HG02884 (cell line): Measurements from ENCODE around the gene CCDC187.
"Not testable (repeated sequence)": the region's sequence is repeated elsewhere in the genome, so short reads cannot be mapped to it uniquely, and the experiment has no call there.

Source experiments
- ATAC-seq: cut with Tn5 transposase; IDR thresholded peaks from one replicate; pipeline ENCODE4 v1.9.1; 2021; ENCODE audit warnings: mild to moderate bottlenecking, moderate library complexity; ENCODE audit not compliant: unreplicated experiment

The CCDC187 gene

DNA sequence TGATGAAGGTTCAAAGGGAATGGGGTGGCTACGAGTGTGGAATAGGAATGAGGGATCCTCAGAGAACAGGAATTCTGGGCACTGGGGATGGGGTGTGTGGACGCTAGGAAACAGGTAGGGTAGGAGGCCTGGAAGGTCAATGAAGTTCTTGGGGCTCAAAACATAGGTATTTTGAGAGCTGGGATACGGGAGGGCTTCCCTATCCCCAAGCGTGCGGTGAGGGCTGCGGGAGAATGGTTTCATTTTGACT lies 59.0 kb downstream of the CCDC187 start:
- ATAC-seq: no peak

DNA sequence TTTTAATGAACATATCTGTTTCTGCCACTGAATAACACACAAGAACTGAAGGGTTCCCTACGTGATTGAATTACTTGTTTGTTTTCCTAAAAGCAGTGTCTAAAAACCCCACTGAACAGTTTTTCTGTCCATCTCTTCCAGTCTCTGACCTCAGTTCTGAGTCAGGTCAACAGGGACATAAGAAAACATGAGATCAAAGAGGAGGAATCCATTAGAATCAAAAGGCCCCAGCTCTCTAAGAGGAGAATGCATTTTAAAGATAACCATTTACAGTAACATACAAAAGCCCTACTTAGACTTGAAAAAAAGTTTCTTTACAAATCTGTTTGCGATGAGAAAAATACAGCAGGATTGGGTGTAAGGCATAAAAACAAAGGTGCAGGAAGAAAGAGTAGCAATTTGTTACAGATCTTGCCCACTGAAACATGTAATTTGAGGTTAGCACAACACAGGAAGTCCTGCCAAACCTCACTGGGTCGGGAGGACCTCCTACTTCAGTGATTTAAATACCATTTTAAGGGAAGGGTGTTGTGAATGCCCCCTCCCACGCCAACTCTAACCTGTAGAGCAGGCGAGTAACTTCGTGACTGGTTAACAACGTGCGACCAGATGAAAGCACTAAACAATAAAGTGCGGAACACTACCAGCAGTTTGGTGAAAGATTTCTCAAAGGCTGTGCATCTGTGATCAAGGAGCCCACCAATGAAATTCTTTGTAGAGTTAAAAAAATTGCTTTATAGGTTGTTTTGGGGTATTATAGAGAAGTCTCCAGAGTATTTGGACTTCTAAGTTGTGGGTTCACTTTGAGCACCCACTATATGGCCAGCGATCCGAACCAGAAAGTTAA lies 59.5 kb downstream of the CCDC187 start:
- no peak for ATAC-seq

DNA sequence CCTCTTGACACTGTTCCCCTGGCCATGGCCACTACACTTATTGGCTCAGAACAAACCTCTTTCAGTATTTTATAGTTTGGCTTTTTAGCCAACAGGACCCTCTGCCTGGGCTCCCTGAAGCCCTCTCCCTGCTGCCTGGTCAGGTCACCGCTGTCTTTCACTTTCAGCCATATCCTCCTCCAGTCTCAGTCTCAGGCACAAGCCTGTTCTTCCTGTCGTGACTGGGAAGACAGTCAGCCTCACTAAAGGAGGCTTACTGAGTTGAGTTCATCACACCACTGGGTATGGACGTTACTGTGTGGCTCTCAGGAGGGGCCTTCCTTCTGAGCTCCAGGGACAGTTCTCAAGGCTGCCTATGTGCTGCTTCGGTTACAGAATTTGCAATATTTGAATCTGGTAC lies 60.3 kb downstream of the CCDC187 start:
- no peak for ATAC-seq

DNA sequence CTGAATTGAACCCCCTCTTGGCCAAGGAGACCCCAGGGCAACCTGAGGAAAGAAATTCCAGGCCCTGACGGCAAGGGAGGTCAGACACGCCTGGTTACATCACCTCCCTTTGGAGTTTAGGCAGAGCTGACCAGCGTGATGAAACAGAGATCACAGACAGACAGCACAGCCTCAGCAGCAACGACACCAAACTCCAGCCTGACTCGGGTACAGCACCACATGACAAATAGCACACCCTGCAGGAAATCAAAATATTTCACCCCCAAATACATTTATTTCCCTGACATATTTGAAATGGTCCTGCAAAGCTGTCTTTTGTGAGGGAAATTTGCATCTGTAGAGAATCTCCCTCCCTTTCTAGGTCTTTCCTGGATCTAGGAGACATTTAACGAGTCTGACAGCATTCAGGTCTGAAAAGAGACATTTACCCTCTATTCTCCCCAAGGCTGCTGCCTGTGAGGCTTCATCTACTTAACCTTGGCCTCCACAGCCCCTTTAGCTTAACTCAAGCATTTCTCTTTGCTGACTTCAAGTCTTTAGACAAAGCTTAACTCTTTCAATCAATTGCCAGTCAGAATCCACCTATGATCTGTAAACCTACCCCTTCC lies 60.9 kb downstream of the CCDC187 start:
- no peak for ATAC-seq

DNA sequence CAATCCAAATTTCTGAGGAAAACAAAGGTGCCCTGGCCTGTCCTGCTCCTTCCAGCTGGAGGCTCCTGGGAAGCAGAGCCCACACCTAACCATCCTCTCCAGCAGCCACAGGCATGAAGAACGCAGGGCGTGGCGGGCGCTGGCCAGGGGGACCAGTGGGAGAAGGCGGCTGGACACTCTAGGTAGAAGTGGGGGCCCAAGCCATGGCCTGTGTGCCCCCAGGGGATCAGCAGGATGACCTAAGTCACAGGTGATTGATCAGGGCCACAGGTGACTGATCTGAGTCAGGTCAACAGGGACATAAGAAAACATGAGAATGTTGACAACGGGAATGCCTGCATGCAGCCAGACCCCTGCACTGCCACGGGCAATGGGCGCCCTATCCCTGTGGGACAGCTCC lies 61.6 kb downstream of the CCDC187 start:
- ATAC-seq: no peak

DNA sequence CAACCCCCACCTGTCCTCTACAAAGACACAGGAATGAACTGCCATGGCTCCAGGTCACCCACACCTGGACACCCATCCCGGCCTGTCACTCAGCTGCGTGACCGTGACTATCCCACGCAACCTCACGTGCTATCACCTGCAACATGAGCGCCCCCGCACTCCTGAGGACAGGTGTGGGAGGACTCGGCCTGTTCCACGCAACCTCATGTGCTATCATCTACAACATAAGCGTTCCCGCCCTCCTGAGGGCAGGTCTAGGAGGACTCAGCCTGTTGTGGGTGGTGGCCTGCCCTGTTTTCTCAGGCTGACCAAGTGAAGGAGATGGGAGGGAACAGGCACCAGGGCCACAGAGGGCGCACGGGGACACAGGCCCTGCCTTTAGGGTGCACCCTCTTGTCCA lies 62.4 kb downstream of the CCDC187 start:
- no peak for ATAC-seq

DNA sequence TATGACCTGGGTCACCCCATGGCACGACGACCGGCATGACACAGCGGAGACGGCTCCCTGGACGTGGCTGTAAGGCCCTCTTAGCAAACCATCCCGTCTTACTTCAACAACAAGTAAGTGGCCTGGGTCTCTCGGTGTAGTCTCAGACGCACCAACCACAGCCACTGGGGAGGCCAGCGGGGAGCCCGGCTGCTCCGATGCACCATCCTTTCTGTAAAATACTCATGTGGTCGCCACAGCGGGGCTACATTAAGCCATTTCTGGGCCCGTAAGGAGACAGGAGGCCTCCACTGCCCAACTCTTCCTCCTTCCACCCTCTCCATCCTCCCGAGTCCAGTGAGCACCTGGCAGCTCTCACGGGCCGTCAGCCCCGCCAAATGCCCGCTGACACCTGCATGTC lies 63.0 kb downstream of the CCDC187 start:
- ATAC-seq: no peak

DNA sequence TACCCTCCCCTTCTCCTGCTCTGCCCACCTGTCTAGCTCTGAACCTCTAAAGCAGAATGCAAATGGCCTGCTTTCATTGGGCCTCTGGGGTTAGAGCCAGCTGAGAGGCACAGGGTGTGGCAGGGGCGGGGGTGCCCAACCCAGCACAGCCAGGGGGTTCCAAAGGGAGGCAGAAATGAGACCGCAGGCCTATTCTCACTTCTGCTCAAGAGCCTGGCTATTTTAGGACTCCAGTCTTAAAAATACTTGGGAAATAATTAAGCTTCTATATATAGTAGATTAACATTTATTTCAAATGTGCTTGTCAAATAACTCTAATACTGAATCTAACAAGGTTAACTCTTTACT lies 63.9 kb downstream of the CCDC187 start:
- no peak for ATAC-seq

DNA sequence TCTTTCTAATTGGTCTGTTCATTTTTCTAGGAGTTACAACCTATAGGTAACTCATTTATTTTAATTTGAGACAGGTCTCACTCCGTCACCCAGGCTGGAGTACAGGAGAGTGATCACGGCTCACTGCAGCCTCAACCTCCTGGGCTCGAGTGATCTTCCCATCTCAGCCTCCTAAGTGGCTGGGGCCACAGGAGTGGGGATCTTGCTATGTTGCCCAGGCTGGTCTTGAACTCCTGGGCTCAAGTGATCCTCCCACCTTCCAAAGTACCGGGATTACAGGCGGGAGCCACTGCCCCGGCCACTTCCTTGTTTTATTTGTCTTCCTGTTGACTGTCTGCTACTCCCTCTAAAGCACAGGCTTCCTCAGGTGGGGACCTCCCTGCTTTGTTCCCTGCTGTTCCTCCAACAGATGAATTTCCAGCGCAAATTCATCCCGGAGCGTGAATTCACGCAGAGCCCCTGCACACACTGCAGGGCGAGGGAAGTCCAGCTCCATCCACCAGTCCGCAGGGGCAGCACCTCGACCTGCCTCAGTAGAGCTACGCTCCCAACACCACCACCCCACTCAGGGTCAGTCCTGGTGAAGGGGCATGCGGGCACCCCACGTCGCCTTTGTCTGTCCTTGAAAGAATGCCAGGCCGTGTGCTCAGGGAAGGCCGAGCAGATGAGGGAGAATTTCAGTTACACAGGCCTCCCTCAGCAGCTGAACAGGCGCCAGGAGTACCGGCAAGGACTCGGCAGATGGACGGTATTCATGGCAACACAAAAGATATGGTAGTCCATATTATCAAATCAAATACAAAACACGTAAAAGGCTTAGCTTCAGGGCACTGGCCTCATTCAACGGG lies 64.5 kb downstream of the CCDC187 start:
- no peak for ATAC-seq

DNA sequence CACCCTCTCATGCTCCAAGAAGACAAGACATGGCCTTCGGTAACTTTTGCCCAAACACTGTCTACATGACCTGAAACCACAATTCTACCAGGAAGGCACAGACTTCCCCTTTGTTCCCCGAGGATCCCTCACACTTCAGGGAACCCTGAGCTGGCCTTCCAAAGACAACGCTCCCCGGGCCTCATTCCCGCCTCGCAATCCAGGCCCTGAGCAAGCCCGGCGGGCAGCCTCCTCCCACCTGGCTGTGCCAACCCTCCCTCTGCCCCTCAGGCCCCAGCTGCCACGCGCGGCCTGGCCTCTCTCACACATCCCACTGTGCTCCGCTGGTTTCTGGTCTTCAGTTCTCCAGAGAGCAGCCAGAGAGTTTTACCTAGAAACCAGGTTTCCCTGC lies 65.6 kb downstream of the CCDC187 start:
- no peak for ATAC-seq

DNA sequence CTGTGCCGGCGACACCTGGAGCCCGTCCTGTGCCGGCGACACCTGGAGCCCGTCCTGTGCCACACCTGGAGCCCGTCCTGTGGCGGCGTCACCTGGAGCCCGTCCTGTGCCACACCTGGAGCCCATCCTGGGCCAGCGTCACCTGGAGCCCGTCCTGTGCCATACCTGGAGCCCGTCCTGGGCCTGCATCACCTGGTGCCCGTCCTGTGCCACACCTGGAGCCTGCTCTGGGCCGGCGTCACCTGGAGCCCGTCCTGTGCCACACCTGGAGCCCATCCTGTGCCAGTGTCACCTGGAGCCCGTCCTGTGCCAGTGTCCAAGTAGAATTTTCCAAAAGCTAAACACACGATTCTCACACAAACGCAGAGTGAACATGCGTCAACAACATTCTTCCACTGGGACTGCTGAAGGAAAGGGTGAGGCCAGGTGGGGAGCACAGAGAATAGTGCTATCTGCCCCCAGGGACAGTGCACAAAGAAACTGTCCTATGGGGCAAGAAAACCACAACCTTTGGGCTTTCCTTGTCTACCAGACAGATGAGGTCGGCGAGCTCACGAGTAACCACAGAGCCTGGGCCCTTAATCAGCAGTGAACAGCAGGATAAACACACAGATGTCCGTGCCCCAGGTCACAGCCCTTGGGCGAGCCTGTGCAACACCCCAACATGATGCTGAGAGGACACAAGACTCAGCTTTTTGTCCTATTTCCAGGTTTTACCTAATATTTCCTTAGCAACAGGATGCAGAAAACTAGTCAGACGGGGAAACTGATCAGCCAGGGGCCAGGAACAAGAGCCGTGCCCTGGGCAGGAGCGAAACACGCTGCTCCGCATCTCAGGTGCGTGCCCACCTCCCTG lies 66.2 kb downstream of the CCDC187 start:
- ATAC-seq: no peak

DNA sequence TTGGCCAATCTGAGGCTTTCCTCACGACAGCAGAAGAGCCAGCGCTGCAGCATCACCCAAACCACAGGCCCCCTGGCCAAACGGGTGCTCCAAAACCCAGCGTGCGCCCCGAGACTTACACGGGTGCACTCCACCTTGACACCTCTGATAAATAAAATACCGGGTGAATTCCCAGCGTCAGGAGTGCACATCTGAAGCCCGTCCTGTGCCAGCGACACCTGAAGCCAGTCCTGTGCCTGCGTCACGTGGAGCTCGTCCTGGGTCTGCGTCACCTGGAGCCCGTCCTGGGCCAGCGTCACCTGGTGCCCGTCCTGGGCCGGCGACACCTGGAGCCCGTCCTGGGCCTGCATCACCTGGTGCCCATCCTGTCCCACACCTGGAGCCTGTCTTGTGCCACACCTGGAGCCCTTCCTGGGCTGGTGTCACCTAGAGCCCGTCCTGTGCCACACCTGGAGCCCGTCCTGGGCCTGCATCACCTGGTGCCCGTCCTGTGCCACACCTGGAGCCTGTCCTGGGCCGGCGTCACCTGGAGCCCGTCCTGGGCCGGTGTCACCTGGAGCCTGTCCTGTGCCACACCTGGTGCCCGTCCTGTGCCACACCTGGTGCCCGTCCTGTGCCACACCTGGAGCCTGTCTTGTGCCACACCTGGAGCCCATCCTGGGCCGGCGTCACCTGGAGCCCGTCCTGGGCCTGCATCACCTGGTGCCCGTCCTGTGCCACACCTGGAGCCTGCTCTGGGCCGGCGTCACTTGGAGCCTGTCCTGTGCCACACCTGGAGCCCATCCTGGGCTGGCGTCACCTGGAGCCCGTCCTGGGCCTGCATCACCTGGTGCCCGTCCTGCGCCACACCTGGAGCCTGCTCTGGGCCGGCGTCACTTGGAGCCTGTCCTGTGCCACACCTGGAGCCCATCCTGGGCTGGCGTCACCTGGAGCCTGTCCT lies 67.2 kb downstream of the CCDC187 start:
- not testable (repeated sequence) for ATAC-seq

DNA sequence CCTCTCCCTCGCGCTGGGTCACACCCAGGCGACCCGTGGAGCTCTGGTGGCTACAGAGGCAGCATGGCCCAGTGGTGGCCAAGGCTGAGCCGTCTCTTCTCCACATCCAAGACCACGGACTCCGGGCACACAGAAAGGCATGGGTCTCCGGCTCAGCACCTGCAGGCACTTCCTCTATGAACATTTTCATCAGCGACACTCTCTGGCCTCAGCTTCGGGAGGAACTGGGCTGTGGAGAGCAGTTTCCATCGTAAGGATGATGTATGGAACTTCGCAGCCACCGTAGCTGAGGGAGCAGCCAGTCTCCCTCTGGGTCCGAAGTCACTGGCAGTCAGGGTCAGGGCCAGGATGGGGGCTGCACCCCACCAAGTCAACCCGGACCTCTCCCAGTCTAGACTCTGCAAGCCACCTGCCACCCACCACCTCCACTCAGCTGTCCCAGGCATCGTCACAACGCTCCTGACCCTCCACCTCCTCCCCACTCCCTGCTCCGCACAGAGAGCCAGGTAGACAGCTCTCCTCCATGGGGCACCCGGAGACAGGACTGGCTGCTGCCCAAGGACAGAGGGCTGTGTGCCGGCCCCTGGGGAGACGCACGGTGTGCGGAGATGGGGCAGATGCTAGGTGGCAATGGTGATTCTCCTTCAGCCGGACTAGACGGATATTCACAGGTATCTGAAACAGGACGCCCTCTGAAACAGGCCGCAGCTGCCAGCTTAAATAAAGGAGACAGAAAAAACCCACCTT lies 68.0 kb downstream of the CCDC187 start:
- ATAC-seq: no peak

DNA sequence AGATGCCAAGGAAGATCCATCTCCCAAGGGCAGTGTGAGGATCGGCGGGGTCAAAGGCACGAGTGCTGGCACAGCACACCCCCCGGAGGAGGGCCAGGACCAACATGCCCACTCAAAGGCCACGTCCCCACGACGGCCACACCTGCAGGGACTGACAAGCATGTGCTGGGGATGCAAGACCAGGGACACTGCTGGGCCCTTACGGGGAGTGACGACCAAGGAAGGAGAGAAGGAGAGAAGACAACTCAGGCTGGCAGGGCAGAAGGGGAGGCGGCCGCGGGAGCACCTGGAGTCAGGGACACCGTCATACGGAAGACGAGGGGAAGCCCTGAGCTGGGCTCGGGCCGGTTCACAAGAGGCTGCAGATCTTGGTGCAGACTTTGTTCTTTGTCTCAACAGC lies 68.7 kb downstream of the CCDC187 start:
- ATAC-seq: no peak

DNA sequence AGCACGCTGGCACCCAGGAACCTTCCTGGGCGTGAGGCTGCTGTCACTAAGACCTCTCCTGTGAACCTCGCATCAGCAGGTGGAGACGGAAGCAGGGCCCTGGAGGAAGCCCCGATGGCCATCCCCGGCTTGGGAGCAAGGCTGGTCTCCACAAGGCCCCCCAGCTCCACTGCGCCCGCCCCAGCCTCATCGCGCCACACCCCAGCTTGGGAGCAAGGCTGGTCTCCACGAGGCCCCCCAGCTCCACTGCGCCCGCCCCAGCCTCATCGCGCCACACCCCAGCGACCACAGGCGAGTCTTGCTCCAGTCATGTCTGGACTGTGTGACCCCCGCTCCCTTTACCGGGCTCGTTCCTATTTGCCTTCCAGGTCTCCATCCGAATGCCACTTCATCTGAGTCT lies 69.3 kb downstream of the CCDC187 start:
- ATAC-seq: no peak

DNA sequence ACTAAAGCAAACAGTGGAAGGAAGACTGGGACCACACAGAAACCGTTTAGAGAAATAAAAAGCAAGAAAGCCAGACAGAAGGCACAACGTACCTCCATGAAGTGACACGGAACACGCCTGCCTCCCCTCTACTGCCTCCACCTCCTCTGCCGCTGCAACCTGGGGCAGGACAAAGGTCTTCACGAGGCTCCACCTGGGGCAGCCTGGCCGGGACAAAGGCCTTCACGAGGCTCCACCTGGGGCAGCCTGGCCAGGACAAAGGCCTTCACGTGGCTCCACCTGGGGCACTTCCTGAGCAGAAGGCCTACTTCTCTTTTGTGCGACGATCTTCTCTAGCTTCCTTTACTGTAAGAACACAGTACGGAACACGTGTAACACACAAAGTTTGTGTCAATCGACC lies 70.0 kb downstream of the CCDC187 start:
- ATAC-seq: no peak

DNA sequence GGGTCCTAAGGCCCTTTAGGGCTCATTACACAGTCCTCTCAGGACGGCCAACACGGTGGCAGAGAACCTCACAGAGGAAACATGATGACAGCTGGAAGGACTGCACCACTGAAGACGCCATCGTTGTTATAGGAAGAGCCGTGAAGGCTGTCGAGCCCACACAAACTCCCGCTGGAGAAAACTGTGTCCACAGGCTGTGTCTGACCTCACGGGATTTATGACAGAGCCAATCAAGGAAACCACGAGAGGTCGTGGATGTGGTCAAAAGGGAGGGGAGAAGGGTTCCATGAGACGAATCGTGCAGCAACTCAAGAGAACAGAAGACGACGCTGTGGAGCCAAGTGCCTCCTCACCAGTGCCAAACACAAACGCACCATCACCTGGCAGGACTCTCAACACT lies 70.5 kb downstream of the CCDC187 start:
- ATAC-seq: no peak

DNA sequence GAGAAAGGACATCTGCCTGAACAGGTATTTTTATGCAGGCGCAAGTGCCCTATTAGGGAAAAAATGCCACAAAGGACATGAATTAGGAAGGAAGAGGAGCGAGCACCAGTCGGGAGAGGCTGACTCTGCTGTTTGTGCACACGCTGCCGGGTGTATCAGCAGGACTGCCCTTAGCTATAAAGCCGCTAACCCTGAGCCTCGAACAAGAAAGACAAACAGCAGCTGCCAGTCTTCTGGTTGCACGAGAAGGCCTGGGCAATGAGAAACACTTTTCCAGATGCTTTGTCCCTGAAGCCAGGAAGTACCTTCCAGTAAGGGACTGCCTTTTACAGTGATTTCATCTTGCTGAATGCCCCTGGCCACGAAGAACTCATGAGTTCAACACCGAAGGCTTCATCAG lies 70.9 kb downstream of the CCDC187 start:
- ATAC-seq: no peak

DNA sequence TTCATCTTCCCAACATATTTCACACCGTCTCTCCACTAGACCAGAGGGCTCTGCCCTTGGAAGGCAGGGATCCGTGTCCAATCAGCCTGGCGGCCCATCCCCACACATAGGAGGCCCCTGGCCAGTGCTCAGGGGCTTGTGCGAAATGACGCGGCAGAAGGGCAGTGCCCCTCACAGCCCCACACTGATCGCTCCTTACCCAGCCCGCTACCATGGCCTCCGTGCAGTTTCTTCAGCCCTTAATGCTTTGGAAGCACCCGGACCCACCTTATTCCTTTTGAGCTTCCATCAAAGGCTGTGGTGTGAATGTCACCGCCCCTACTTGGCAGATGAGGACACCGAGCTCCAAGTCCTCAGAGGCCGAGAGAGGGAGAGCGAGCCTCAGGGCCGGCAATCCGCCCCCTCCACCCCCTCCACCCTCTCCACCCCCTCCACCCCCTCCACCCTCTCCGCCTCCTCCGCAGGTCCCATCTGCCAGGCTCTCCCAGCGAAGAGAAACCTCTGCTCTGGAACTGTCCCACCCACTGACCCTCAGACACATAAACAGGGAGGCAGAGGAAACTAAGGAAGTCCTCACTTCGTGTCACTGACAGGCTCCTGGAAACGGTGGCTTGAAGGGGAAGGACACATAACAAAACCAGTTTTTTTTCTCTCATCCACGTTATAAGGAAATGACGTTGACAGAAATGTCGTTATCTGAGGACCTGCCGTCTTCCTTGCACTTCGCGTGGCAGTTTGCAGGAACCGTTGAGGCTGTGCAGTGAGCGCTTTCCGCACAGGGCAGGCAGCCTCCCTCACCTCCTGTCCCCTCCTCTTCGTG lies 72.2 kb downstream of the CCDC187 start:
- no peak for ATAC-seq
